Measurements from ENCODE around the gene KCNA2. TPM values are rescaled to one million over a fixed set of nuclear protein-coding genes. Genes with fewer than 3 reads are reported as not detected.

KCNA2 gene
- polyA plus RNA-seq, 1 experiment: not detected

- ChIA-PET POLR2A (no interaction called here), CTCF (interaction anchor here (0.8 to 4.4 kb wide), 6 partner anchors 11 to 151 kb away, joined by 3 to 52 read pairs (median 4); no protein-coding TSS in a partner anchor)
- DNase-seq (ENCODE audit: low read depth, low spot score): no peak
- no peak overlapping the region for H3K27ac ChIP-seq (ENCODE audit: low read depth, low read length)
- H3K27me3 ChIP-seq (ENCODE audit: control insufficient read depth, insufficient read depth, low read length): peaks cover 6% of the 10 kb centered on the region
- peak; percentile 80 for TF ChIP-seq CTCF (IDR thresholded peaks at IDR 0.05; ENCODE audit: low read depth, low read length)
- no peak overlapping the region for H3K4me3 ChIP-seq (ENCODE audit: low read depth, low read length)
- H3K9me3 ChIP-seq (ENCODE audit: control insufficient read depth, insufficient read depth, low read length): no peaks in the 10 kb centered on the region
Measured at GRCh38 chr1:110630839-110631663, 24.9 kb upstream of the KCNA2 start.

- TF ChIP-seq CTCF (IDR thresholded peaks at IDR 0.05; ENCODE audit: low read depth, low read length): no peak
- Histone ChIP-seq H3K27ac (ENCODE audit: low read depth, low read length) (no peak overlapping the region), H3K4me3 (ENCODE audit: low read depth, low read length) (no peak overlapping the region), H3K9me3 (ENCODE audit: control insufficient read depth, insufficient read depth, low read length) (no peaks in the 10 kb centered on the region), H3K27me3 (ENCODE audit: control insufficient read depth, insufficient read depth, low read length) (peaks cover 6% of the 10 kb centered on the region)
- ChIA-PET CTCF (interaction anchor here (0.7 to 4.4 kb wide), 2 partner anchors 8 to 138 kb away, joined by 3 to 52 read pairs; no protein-coding TSS in a partner anchor), POLR2A (no interaction called here)
- no peak for DNase-seq (ENCODE audit: low read depth, low spot score)
Measured at GRCh38 chr1:110628323-110629105, 22.4 kb upstream of the KCNA2 start.

GRCh38 chr1:110627764-110628163 lies 21.6 kb upstream of the KCNA2 start:
- ChIA-PET POLR2A (no interaction called here), CTCF (no interaction called here)
- no peak for DNase-seq (ENCODE audit: low read depth, low spot score)
- no peak overlapping the region for H3K27ac ChIP-seq (ENCODE audit: low read depth, low read length)
- peaks cover 6% of the 10 kb centered on the region for H3K27me3 ChIP-seq (ENCODE audit: control insufficient read depth, insufficient read depth, low read length)
- TF ChIP-seq CTCF (IDR thresholded peaks at IDR 0.05; ENCODE audit: low read depth, low read length): no peak
- H3K4me3 ChIP-seq (ENCODE audit: low read depth, low read length): no peak overlapping the region
- no peaks in the 10 kb centered on the region for H3K9me3 ChIP-seq (ENCODE audit: control insufficient read depth, insufficient read depth, low read length)

- POLR2A ChIA-PET: no interaction called here
- Histone ChIP-seq H3K27me3 (ENCODE audit: control insufficient read depth, insufficient read depth, low read length) (peaks cover 5% of the 10 kb centered on the region), H3K9me3 (ENCODE audit: control insufficient read depth, insufficient read depth, low read length) (no peaks in the 10 kb centered on the region), H3K27ac (ENCODE audit: low read depth, low read length) (no peak overlapping the region), H3K4me3 (ENCODE audit: low read depth, low read length) (no peak overlapping the region)
- DNase-seq (ENCODE audit: low read depth, low spot score): no peak
- no peak for TF ChIP-seq CTCF (IDR thresholded peaks at IDR 0.05; ENCODE audit: low read depth, low read length)
- CTCF ChIA-PET: no interaction called here
Measured at GRCh38 chr1:110626889-110627288, 20.7 kb upstream of the KCNA2 start.

GRCh38 chr1:110620686-110621085 lies 14.5 kb upstream of the KCNA2 start:
- no peak for TF ChIP-seq CTCF (IDR thresholded peaks at IDR 0.05; ENCODE audit: low read depth, low read length)
- DNase-seq (ENCODE audit: low read depth, low spot score): no peak
- no peak overlapping the region for H3K4me3 ChIP-seq (ENCODE audit: low read depth, low read length)
- peaks cover 2% of the 10 kb centered on the region for H3K27me3 ChIP-seq (ENCODE audit: control insufficient read depth, insufficient read depth, low read length)
- CTCF ChIA-PET: interaction anchor here (0.5 to 3.2 kb wide), 7 partner anchors 8 to 162 kb away, joined by 3 to 16 read pairs (median 3); no protein-coding TSS in a partner anchor
- POLR2A ChIA-PET: no interaction called here
- H3K9me3 ChIP-seq (ENCODE audit: control insufficient read depth, insufficient read depth, low read length): no peaks in the 10 kb centered on the region
- no peak overlapping the region for H3K27ac ChIP-seq (ENCODE audit: low read depth, low read length)

Data from AG04450 (cell line).